Left hindlimb (tissue), 1 donor: ENCODE data around the gene C1orf21.

Source experiments
- DNase-seq: peaks from one replicate; pipeline ENCODE4 v3.0.0-alpha.2; 2018

The C1orf21 gene

GRCh38 chr1:184635980-184636431 is 249.2 kb downstream of the C1orf21 start:
- no peak for DNase-seq

- DNase-seq = no peak
Measured at GRCh38 chr1:184637664-184638240, 250.9 kb downstream of the C1orf21 start.

- no peak for DNase-seq
Measured at GRCh38 chr1:184639205-184639604, 252.4 kb downstream of the C1orf21 start.

- no peak for DNase-seq
Measured at GRCh38 chr1:184640505-184640904, 253.7 kb downstream of the C1orf21 start.

- DNase-seq = no peak
Measured at GRCh38 chr1:184641894-184642293, 255.1 kb downstream of the C1orf21 start.

GRCh38 chr1:184643661-184644060 is 256.8 kb downstream of the C1orf21 start:
- no peak for DNase-seq

GRCh38 chr1:184644771-184645170 is 257.9 kb downstream of the C1orf21 start:
- DNase-seq = no peak

- DNase-seq = no peak
Measured at GRCh38 chr1:184646178-184646701, 259.4 kb downstream of the C1orf21 start.

GRCh38 chr1:184646824-184647223 is 260.0 kb downstream of the C1orf21 start:
- no peak for DNase-seq

- no peak for DNase-seq
Measured at GRCh38 chr1:184647471-184647870, 260.6 kb downstream of the C1orf21 start.

- DNase-seq = no peak
Measured at GRCh38 chr1:184648160-184648855, 261.5 kb downstream of the C1orf21 start.

GRCh38 chr1:184648856-184649201 is 262.0 kb downstream of the C1orf21 start:
- no peak for DNase-seq

- DNase-seq = no peak
Measured at GRCh38 chr1:184649451-184649888, 262.6 kb downstream of the C1orf21 start.

- no peak for DNase-seq
Measured at GRCh38 chr1:184650177-184650866, 263.5 kb downstream of the C1orf21 start.

- DNase-seq = no peak
Measured at GRCh38 chr1:184655185-184655584, 268.4 kb downstream of the C1orf21 start.

- no peak for DNase-seq
Measured at GRCh38 chr1:184656221-184656620, 269.4 kb downstream of the C1orf21 start.

GRCh38 chr1:184658055-184658454 is 271.2 kb downstream of the C1orf21 start:
- no peak for DNase-seq

- DNase-seq = no peak
Measured at GRCh38 chr1:184660462-184661191, 273.8 kb downstream of the C1orf21 start.

- no peak for DNase-seq
Measured at GRCh38 chr1:184661801-184662200, 275.0 kb downstream of the C1orf21 start.

GRCh38 chr1:184664042-184664660 is 277.3 kb downstream of the C1orf21 start:
- peak; percentile 86 for DNase-seq

GRCh38 chr1:184664661-184665060 is 277.8 kb downstream of the C1orf21 start:
- no peak for DNase-seq

GRCh38 chr1:184665360-184665759 is 278.5 kb downstream of the C1orf21 start:
- no peak for DNase-seq

GRCh38 chr1:184669391-184669790 is 282.6 kb downstream of the C1orf21 start:
- DNase-seq = no peak
